ENCODE measurements around the gene RGMA.
A peak's percentile ranks its signal among the peaks of the same experiment; 100 is the strongest.
"Not testable (repeated sequence)": the region's sequence is repeated elsewhere in the genome, so short reads cannot be mapped to it uniquely, and the experiment has no call there.

Gene RGMA

GRCh38 chr15:93046721-93047120, 42.3 kb downstream of the RGMA start:
- no peak for DNase-seq

GRCh38 chr15:93046120-93046519, 42.9 kb downstream of the RGMA start:
- DNase-seq: no peak

GRCh38 chr15:93045191-93045785, 43.7 kb downstream of the RGMA start:
- DNase-seq: no peak

GRCh38 chr15:93044301-93045190, 44.5 kb downstream of the RGMA start:
- DNase-seq: no peak

GRCh38 chr15:93043621-93044300, 45.2 kb downstream of the RGMA start:
- DNase-seq: no peak

- DNase-seq: no peak
Observed at GRCh38 chr15:93042691-93043378, 46.2 kb downstream of the RGMA start.

- no peak for DNase-seq
Observed at GRCh38 chr15:93042211-93042610, 46.8 kb downstream of the RGMA start.

- DNase-seq: no peak
Observed at GRCh38 chr15:93041159-93041547, 47.9 kb downstream of the RGMA start.

- no peak for DNase-seq
Observed at GRCh38 chr15:93040288-93041158, 48.5 kb downstream of the RGMA start.

- not testable (repeated sequence) for DNase-seq
Observed at GRCh38 chr15:93039562-93040287, 49.3 kb downstream of the RGMA start.

- DNase-seq: no peak
Observed at GRCh38 chr15:93037820-93038705, 50.9 kb downstream of the RGMA start.

- DNase-seq: no peak
Observed at GRCh38 chr15:93036951-93037819, 51.8 kb downstream of the RGMA start.

- DNase-seq: peak in 3 of 5 experiments; percentile 16 to 54 (median 29)
Observed at GRCh38 chr15:93035953-93036810, 52.8 kb downstream of the RGMA start.

- DNase-seq: no peak
Observed at GRCh38 chr15:93035092-93035915, 53.7 kb downstream of the RGMA start.

- DNase-seq: no peak
Observed at GRCh38 chr15:93034512-93034911, 54.5 kb downstream of the RGMA start.

- DNase-seq: no peak
Observed at GRCh38 chr15:93033434-93034045, 55.5 kb downstream of the RGMA start.
